Measurements from ENCODE around the gene PTPDC1. TPM values are rescaled to one million over a fixed set of nuclear protein-coding genes. Genes with fewer than 3 reads are reported as not detected.
"Not testable (repeated sequence)": the region's sequence is repeated elsewhere in the genome, so short reads cannot be mapped to it uniquely, and the experiment has no call there.

The PTPDC1 gene
- total and polyA plus RNA-seq, 8 donors, result 2.4 to 5.6 (median 4.2) TPM

DNA sequence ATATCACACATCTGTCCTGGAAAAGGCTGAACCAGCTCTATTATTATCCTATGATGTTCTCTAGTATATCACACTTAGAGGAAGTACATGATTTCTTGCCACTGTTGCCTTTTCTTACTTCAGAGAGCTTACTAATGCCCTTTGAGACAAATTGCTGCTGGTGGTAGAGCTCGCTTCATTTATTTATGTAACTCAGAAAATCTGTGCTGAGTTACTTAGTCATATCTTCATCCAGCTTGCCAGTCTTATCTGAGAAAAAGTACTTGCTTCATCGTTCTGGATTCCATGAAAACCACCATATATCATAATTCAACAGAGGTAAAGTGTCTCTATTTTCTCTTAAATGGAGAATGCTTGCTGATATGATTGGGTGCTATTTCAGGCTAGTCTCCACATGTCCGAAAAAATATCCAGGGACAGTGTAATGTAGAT is 26.6 kb downstream of the PTPDC1 start:
- no peak for DNase-seq
- WGBS, 2 donors, result 62 to 65% methylated on average over 3 of the region's 3 CpGs
- no peaks in the 10 kb centered on the region for H3K36me3 ChIP-seq
- no peak overlapping the region for H3K27ac ChIP-seq
- no peaks in the 10 kb centered on the region for H3K27me3 ChIP-seq
- H3K9me3 ChIP-seq, result no peaks in the 10 kb centered on the region
- no peak for ATAC-seq
- H3K4me1 ChIP-seq, result no peaks in the 10 kb centered on the region
- no peak for FAIRE-seq
- intact Hi-C loops (cut with DNase I), result no loop called here
- no peak overlapping the region for H3K4me3 ChIP-seq
- TF ChIP-seq, protein P1, sequence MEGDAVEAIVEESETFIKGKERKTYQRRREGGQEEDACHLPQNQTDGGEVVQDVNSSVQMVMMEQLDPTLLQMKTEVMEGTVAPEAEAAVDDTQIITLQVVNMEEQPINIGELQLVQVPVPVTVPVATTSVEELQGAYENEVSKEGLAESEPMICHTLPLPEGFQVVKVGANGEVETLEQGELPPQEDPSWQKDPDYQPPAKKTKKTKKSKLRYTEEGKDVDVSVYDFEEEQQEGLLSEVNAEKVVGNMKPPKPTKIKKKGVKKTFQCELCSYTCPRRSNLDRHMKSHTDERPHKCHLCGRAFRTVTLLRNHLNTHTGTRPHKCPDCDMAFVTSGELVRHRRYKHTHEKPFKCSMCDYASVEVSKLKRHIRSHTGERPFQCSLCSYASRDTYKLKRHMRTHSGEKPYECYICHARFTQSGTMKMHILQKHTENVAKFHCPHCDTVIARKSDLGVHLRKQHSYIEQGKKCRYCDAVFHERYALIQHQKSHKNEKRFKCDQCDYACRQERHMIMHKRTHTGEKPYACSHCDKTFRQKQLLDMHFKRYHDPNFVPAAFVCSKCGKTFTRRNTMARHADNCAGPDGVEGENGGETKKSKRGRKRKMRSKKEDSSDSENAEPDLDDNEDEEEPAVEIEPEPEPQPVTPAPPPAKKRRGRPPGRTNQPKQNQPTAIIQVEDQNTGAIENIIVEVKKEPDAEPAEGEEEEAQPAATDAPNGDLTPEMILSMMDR (IDR thresholded peaks at IDR 0.05), result no peak

DNA sequence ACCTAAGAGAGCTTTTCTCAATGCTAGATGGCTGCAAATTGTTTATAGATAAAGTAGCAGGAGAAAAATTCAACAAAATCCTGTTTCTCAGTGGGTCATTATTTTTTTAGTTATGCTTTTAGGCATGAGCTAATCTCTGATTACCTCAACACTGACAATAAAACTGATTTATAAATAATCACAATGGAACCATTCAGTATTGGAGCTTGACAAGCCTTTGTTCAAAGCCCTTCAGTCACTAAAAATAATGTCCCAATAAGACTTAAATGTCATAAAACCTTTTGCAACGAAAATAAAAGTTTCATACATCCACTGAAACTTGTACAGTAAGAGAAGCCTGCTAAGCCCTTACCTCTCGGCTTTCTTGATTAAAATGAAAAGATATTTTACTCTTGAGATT is 27.2 kb downstream of the PTPDC1 start:
- Histone ChIP-seq H3K27ac (no peak overlapping the region), H3K4me3 (no peak overlapping the region), H3K27me3 (no peaks in the 10 kb centered on the region), H3K4me1 (no peaks in the 10 kb centered on the region), H3K36me3 (no peaks in the 10 kb centered on the region), H3K9me3 (no peaks in the 10 kb centered on the region)
- WGBS, 2 donors, result 57 to 64% methylated on average over 2 of the region's 2 CpGs
- FAIRE-seq (no peak), DNase-seq (no peak), ATAC-seq (no peak)
- TF ChIP-seq, protein P1 (IDR thresholded peaks at IDR 0.05), result no peak
- intact Hi-C loops (cut with DNase I), result no loop called here

DNA sequence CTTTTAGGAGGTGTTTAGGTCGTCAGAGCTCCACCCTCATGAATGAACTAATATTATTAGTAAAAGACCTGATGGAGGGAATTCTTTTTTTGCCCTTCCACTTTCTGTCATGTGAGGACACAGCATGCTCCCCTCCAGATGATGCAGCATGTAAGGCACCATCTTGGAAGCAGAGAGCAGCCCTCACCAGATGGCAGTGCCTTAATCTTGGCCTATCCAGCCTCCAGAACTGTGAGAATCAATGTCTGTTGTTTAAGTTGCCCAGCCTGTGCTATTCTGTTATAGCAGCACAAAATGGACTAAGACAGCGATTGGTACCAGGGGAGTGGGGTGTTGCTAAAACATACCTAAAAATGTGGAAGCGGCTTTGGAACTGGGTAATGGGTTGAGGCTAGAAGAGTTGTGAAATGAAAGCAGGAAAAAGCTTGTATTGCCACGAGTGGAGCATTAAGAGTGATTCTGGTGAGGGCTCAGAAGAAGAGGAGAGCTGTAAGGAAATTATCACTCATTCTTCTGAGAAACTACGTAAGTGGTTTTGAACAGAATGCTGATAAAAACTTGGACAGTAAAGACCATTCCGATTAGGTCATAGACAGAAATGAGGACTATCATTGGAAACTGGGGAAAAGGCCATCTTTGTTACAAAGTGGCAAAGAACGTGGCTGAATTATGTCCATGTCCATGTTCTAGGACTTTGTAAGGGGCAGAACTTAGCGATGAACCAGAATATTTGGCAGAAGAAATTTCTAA is 28.6 kb downstream of the PTPDC1 start:
- Histone ChIP-seq H3K27ac (no peak overlapping the region), H3K4me3 (no peak overlapping the region), H3K9me3 (no peaks in the 10 kb centered on the region), H3K36me3 (no peaks in the 10 kb centered on the region), H3K27me3 (no peaks in the 10 kb centered on the region), H3K4me1 (no peaks in the 10 kb centered on the region)
- no peak for ATAC-seq
- WGBS, 2 donors, result 90 to 95% methylated on average over 8 of the region's 8 CpGs
- no peak for DNase-seq
- FAIRE-seq, result no peak
- intact Hi-C loops (cut with DNase I), result no loop called here
- TF ChIP-seq, protein P1 (IDR thresholded peaks at IDR 0.05), result no peak

DNA sequence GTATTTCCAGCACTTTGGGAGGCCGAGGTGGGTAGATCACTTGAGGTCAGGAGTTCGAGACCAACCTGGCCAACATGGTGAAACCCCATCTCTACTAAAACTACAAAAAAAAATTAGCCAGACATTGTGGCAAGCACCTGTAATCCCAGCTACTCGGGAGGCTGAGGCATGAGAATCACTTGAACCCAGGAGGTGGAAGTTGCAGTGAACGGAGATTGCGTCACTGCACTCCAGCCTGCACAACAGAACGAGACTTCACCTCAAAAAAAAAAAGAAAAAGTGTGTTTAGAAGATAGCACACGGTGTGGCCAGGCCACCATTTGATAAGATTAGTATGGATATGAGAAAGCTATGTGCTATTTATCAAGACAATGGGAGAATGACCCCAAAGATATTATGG is 35.8 kb downstream of the PTPDC1 start:
- DNase-seq; H3K27me3 ChIP-seq; H3K27ac ChIP-seq; H3K9me3 ChIP-seq; H3K4me1 ChIP-seq; H3K36me3 ChIP-seq; ATAC-seq; FAIRE-seq; H3K4me3 ChIP-seq; intact Hi-C loops (cut with DNase I): not testable (repeated sequence)
- 84 to 85% methylated on average over 7 of the region's 7 CpGs for WGBS, 2 donors

DNA sequence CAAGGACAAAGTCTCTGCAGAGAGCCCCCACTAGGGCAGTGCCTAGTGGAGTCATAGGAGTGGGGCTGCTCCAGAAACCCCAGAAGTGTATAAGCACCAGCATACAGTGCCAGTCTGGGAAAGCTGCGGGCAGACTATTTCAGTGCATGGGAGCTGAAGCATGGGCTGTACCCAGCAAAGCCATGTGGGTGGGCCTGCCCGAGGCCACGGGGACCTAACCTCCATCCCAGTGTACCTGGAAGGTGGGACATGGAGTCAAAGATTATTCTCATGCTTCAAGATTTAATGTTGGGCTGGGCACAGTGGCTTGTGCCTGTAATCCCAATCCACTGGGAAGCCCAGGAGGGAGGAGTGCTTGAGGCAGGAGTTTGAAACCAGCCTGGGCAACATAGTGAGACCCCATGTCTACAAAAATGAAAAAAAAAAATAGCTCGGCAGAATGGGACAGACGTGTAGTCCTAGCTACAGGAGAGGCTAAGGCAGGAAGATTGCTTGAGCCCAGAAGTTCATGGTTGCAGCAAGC is 36.7 kb downstream of the PTPDC1 start:
- H3K9me3 ChIP-seq, result no peaks in the 10 kb centered on the region
- ATAC-seq, result no peak

More for the DNA sequence above, 36.7 kb downstream of the PTPDC1 start:
- TF ChIP-seq, protein P1 (IDR thresholded peaks at IDR 0.05), result no peak
- Histone ChIP-seq H3K4me3 (no peak overlapping the region), H3K36me3 (no peaks in the 10 kb centered on the region), H3K4me1 (no peaks in the 10 kb centered on the region), H3K27ac (no peak overlapping the region), H3K27me3 (no peaks in the 10 kb centered on the region)
- intact Hi-C loops (cut with DNase I), result no loop called here
- no peak for FAIRE-seq
- 91 to 100% methylated on average over 5 of the region's 5 CpGs for WGBS, 2 donors
- DNase-seq, result no peak

Measured in pancreas (tissue), 10 donors.